ENCODE data around the gene TARBP2.

The TARBP2 gene

GRCh38 chr12:53481939-53482586, 19.0 kb upstream of the TARBP2 start:
- TF ChIP-seq GATA1 (IDR thresholded peaks at IDR 0.05; ENCODE audit: low read depth, low read length) (no peak), POLR2A (IDR thresholded peaks at IDR 0.05; ENCODE audit: low read length) (no peak)
- DNase-seq: peak in 1 of 2 experiments; percentile 32

- no peak for DNase-seq
- TF ChIP-seq POLR2A (IDR thresholded peaks at IDR 0.05; ENCODE audit: low read length) (no peak), GATA1 (IDR thresholded peaks at IDR 0.05; ENCODE audit: low read depth, low read length) (no peak)
Observed at GRCh38 chr12:53482626-53483168, 18.4 kb upstream of the TARBP2 start.

GRCh38 chr12:53483225-53483978, 17.7 kb upstream of the TARBP2 start:
- TF ChIP-seq GATA1 (IDR thresholded peaks at IDR 0.05; ENCODE audit: low read depth, low read length) (no peak), POLR2A (IDR thresholded peaks at IDR 0.05; ENCODE audit: low read length) (peak; percentile 42)
- no peak for DNase-seq

- no peak for DNase-seq
- TF ChIP-seq POLR2A (IDR thresholded peaks at IDR 0.05; ENCODE audit: low read length) (no peak), GATA1 (IDR thresholded peaks at IDR 0.05; ENCODE audit: low read depth, low read length) (no peak)
Observed at GRCh38 chr12:53483979-53484377, 17.1 kb upstream of the TARBP2 start.

DNA sequence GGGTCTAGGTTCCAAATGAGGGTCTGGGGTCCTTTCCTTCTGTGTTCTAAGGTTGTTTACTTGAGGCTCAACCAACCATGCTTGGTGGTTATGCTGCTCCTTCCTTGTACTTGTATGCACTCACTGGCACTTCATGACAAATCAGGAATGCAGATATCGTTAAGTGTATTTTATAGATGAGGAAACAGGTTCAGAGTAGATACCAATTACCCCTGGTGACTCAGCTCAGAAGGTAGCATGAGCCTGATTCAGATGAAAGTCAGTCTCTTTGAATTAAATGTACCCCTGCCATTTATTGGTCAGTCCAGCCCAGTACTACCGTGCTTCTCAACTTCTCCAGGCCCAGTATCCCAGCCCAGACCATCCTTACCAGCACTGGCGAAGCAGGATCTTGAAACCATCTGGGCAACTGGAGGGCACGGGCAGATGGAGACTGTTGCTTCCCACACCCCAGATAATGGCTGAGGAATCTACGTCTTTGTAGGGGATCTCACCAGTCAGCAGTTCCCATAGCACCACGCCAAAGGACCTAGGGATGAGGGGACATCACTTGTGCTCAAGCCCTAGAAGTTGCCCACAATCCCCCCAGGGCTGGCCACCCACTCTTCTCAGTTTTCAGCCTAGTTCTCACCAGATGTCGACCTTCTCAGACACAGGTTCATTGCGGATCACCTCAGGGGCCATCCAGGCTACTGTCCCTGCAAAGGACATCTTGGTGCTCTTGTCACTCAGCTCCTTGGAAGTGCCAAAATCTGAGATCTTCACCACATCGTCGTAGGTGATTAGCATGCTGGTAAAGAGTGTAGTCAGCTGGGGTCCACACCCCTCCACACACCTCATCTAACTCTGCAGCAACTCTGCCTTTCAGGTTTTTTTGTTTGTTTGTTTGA, 16.2 kb upstream of the TARBP2 start:
- no peak for TF ChIP-seq POLR2A (IDR thresholded peaks at IDR 0.05; ENCODE audit: low read length)
- TF ChIP-seq GATA1 (IDR thresholded peaks at IDR 0.05; ENCODE audit: low read depth, low read length): no peak
- DNase-seq: no peak

DNA sequence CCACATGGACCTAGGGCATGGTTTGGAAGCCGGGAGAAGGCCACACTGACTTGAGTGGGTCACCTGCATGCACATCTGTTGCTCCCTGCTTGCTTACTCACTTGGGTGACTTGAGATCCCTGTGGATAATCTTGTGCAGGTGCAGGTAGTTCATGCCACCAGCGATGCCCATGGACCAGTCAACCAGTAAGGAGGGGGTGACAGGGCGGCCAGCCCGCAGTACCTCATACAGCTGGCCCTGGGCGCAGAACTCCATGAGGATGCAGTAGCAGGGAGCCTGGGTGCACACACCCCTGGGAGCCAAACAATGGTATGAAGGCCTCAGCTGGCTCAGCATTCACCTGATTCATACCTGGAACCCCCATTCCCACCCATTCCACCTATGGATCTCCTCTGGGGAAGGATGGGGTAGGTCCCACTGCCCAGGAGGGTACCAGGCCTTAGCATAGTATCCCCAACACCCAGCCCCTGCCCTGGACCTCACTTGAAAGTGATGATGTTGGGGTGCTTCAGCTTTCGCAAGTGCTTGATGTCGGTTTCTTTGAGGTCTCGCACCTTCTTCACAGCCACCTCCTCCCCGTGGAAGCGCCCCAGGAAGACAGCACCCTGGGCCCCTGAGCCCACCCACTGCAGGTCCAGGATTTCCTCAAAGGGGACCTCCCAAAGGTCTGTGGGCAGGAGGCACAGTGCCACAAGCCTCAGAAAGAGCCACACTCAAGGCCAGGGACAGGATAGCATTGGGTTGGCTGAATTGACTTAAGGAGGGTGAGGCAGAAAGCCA, 14.9 kb upstream of the TARBP2 start:
- DNase-seq: no peak
- TF ChIP-seq GATA1 (IDR thresholded peaks at IDR 0.05; ENCODE audit: low read depth, low read length) (no peak), POLR2A (IDR thresholded peaks at IDR 0.05; ENCODE audit: low read length) (no peak)

- TF ChIP-seq POLR2A (IDR thresholded peaks at IDR 0.05; ENCODE audit: low read length) (no peak), GATA1 (IDR thresholded peaks at IDR 0.05; ENCODE audit: low read depth, low read length) (no peak)
- DNase-seq: no peak
Observed at GRCh38 chr12:53486736-53487487, 14.2 kb upstream of the TARBP2 start.

- DNase-seq: no peak
- TF ChIP-seq GATA1 (IDR thresholded peaks at IDR 0.05; ENCODE audit: low read depth, low read length) (no peak), POLR2A (IDR thresholded peaks at IDR 0.05; ENCODE audit: low read length) (no peak)
Observed at GRCh38 chr12:53489242-53489864, 11.7 kb upstream of the TARBP2 start.

- TF ChIP-seq GATA1 (IDR thresholded peaks at IDR 0.05; ENCODE audit: low read depth, low read length) (no peak), POLR2A (IDR thresholded peaks at IDR 0.05; ENCODE audit: low read length) (no peak)
- DNase-seq: peak in 1 of 2 experiments; percentile 21
Observed at GRCh38 chr12:53492188-53492587, 8.9 kb upstream of the TARBP2 start.

DNA sequence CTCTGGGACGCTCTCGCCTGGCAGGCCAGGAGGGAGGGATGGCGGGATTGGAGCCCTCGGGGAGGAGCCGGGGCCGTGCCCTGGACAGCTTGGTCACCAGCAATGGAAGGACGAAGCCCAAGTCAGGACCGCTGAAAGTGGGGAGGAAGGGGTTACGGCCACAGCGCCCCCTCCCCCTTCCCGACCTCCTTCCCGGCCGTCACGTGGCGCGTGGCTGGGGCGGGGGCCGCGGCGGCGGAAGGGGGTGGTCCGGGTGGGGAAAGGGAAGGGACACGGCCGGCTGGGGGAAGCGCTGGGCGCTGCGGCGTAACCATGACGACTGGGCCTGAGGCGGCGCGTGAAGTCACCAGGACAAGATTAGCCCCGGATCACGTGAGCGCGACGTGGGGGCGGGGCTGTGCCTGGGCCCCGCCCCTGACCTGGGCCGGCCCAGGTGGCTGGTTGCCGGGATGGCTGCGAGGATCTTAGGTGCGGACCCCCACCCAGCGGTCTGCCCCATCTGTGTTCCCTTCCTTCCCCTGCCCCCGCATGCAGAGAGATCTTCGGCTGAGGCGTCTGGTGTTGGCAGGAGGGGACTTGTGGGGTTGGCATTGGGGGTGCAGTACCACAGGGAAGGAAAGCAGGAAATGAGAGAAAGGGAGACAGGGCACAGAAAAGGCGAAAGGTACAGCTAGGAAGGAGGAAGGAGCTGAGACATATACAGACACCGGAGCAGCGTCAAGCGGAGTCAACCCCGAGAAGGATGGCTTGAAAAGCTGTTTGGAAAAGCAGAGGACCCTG, 8.1 kb upstream of the TARBP2 start:
- TF ChIP-seq POLR2A (IDR thresholded peaks at IDR 0.05; ENCODE audit: low read length) (peak; percentile 80), GATA1 (IDR thresholded peaks at IDR 0.05; ENCODE audit: low read depth, low read length) (no peak)

GRCh38 chr12:53493610-53494391, 7.3 kb upstream of the TARBP2 start:
- peak; percentile 48 to 64 for DNase-seq
- TF ChIP-seq POLR2A (IDR thresholded peaks at IDR 0.05; ENCODE audit: low read length) (no peak), GATA1 (IDR thresholded peaks at IDR 0.05; ENCODE audit: low read depth, low read length) (no peak)

More for the DNA sequence above, 8.1 kb upstream of the TARBP2 start:
- peak; percentile 91 to 94 for DNase-seq

Data from erythroblast (primary cell).